ENCODE measurements around the gene CPHXL. TPM values are rescaled to one million over a fixed set of nuclear protein-coding genes. Genes with fewer than 3 reads are reported as not detected.

Gene CPHXL
- total RNA-seq, 1 experiment from 2014 or later: not detected

DNA sequence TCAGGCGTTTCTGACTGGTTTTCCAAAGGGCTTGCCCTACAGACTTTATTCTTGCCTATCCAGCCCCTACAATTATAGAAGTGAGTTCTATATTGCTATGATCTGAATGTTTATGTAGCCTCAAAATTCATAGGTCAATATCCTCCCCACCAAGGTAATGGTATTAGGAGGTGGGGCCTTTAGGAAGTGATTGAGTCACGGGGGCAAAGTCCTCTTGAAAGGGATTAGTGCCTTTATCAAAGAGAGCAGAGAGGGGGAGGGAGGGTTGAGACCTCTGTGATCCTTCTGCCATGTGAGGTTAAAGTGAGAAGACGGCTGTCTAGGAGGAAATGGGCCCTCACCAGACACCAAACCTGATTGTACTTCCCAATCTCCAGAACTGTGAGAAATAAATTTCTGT, 931 bp upstream of the CPHXL start:
- Histone ChIP-seq H3T11ph (ENCODE audit: low read length) (no peak overlapping the region), H3K9ac (ENCODE audit: extremely low read depth, insufficient read length, low read length) (no peak overlapping the region), H2BK5ac (ENCODE audit: insufficient read length, low read length) (no peak overlapping the region), H2BK120ac (ENCODE audit: low read depth, low read length, poor library complexity, severe bottlenecking) (no peak overlapping the region), H2AK5ac (ENCODE audit: insufficient read length, low read length) (no peak overlapping the region), H3K18ac (ENCODE audit: insufficient read length, low read depth, low read length) (no peak overlapping the region), H4K8ac (replicated peaks; ENCODE audit: insufficient read length, low read depth, low read length) (no peak overlapping the region), H2BK15ac (ENCODE audit: low read depth, low read length) (no peak overlapping the region), H3K9me3 (ENCODE audit: control insufficient read depth, low read depth, low read length) (no peaks in the 10 kb centered on the region), H3K4ac (ENCODE audit: low read depth, low read length) (no peak overlapping the region), H4K20me1 (ENCODE audit: control insufficient read depth, insufficient read depth, insufficient read length) (no peaks in the 10 kb centered on the region), H3K27ac (ENCODE audit: insufficient read length, low read depth, low read length) (no peak overlapping the region), H3K4me1 (ENCODE audit: insufficient read depth, low read length) (no peaks in the 10 kb centered on the region), H2BK12ac (ENCODE audit: insufficient read length, low read depth, low read length) (no peak overlapping the region), H3K79me2 (ENCODE audit: insufficient read depth, low read length) (no peaks in the 10 kb centered on the region), H3K56ac (ENCODE audit: insufficient read length, low read depth, low read length) (no peak overlapping the region), H2BK20ac (ENCODE audit: low read depth, low read length, poor library complexity, severe bottlenecking) (no peak overlapping the region), H3K23me2 (ENCODE audit: insufficient read length, low read depth, low read length, poor library complexity, severe bottlenecking) (no peaks in the 10 kb centered on the region), H3K23ac (ENCODE audit: insufficient read length, low read depth, low read length) (no peak overlapping the region), H2AFZ (ENCODE audit: low read length) (no peak overlapping the region), H3K14ac (ENCODE audit: insufficient read depth, low read length) (no peak overlapping the region), H4K5ac (ENCODE audit: insufficient read length, low read depth, low read length) (no peak overlapping the region), H3K4me2 (ENCODE audit: insufficient read depth, insufficient read length, low read length) (no peak overlapping the region), H3K79me1 (ENCODE audit: insufficient read depth, low read depth, low read length, poor library complexity, severe bottlenecking) (no peaks in the 10 kb centered on the region), H3K27me3 (ENCODE audit: insufficient read depth, low read length) (no peaks in the 10 kb centered on the region), H4K91ac (ENCODE audit: insufficient read length, low read depth, low read length) (no peak overlapping the region)
- no peak for DNase-seq
- H3K27me3 Mint-ChIP-seq (ENCODE audit: low read depth): peaks cover 4% of the 10 kb centered on the region
- TF ChIP-seq, protein P1, sequence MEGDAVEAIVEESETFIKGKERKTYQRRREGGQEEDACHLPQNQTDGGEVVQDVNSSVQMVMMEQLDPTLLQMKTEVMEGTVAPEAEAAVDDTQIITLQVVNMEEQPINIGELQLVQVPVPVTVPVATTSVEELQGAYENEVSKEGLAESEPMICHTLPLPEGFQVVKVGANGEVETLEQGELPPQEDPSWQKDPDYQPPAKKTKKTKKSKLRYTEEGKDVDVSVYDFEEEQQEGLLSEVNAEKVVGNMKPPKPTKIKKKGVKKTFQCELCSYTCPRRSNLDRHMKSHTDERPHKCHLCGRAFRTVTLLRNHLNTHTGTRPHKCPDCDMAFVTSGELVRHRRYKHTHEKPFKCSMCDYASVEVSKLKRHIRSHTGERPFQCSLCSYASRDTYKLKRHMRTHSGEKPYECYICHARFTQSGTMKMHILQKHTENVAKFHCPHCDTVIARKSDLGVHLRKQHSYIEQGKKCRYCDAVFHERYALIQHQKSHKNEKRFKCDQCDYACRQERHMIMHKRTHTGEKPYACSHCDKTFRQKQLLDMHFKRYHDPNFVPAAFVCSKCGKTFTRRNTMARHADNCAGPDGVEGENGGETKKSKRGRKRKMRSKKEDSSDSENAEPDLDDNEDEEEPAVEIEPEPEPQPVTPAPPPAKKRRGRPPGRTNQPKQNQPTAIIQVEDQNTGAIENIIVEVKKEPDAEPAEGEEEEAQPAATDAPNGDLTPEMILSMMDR (conservative IDR thresholded peaks at IDR 0.05): no peak
- peaks cover 3 to 5% of the 10 kb centered on the region in 2 experiments; a peak in 4 of 5 replicates for H3K9me3 Mint-ChIP-seq
- no peaks in the 10 kb centered on the region for H3K36me3 Mint-ChIP-seq (ENCODE audit: insufficient read depth in 1 of 3, low read depth in 3 of 3)
- no peaks in the 10 kb centered on the region for H3K4me1 Mint-ChIP-seq
- H3K27ac Mint-ChIP-seq: no peak overlapping the region
- no CpG with 5 or more reads among the region's 3 CpGs for WGBS (ENCODE audit: extremely low coverage, insufficient read length, low lambda C conversion rate)
- H3K4me3 Mint-ChIP-seq: no peak overlapping the region

Data from H9 (cell line).